ENCODE results near the gene MAGEE1. TPM values are rescaled to one million over a fixed set of nuclear protein-coding genes. Genes with fewer than 3 reads are reported as not detected.
A peak's percentile ranks its signal among the peaks of the same experiment; 100 is the strongest.

Gene MAGEE1
- total RNA-seq, 2 experiments from 2014 or later = 4.4 to 4.9 TPM

DNA sequence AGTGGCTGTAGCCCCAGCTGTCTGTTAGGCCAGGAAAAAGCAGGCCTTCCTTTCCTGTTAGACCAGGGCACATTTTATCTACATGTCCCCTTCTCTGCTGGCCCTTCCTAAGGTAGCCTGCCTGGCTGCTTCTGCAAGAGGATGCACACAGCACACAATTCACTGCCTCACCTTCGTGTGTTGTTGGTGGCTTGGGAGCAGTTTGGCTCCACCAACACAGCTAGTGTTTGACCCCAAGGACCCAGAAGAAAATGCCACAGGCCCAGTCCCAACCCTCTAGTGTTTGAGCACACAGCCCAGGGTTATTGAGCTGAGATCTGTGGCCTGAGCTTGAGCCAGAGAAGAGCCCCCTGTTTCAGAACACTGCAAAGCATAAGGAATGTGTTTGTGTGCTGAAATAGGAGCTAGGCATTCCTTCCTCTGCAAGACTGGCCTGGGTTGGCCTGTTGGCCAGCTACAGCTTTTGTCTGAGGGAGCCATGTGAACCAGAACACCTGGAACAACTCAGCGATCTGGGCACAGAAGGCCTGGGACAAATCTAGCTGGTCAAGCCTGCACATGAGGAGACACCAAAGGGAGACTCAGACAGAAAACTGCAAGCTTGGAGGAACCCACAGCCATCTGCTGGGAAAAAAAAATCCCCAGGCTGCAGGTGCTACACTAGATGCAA lies 26.4 kb downstream of the MAGEE1 start:
- ChIA-PET CTCF (interaction anchor here (0.8 to 4.4 kb wide), 8 partner anchors 8 to 175 kb away, joined by 3 to 46 read pairs (median 5); no protein-coding TSS in a partner anchor), POLR2A (interaction anchor here (1.7 kb wide), 1 partner anchor 26 kb away, joined by 7 read pairs; the partner anchor contains the start of gene MAGEE1)
- TF ChIP-seq, protein P1, sequence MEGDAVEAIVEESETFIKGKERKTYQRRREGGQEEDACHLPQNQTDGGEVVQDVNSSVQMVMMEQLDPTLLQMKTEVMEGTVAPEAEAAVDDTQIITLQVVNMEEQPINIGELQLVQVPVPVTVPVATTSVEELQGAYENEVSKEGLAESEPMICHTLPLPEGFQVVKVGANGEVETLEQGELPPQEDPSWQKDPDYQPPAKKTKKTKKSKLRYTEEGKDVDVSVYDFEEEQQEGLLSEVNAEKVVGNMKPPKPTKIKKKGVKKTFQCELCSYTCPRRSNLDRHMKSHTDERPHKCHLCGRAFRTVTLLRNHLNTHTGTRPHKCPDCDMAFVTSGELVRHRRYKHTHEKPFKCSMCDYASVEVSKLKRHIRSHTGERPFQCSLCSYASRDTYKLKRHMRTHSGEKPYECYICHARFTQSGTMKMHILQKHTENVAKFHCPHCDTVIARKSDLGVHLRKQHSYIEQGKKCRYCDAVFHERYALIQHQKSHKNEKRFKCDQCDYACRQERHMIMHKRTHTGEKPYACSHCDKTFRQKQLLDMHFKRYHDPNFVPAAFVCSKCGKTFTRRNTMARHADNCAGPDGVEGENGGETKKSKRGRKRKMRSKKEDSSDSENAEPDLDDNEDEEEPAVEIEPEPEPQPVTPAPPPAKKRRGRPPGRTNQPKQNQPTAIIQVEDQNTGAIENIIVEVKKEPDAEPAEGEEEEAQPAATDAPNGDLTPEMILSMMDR (IDR thresholded peaks at IDR 0.05) = no peak
- Mint-ChIP-seq H3K4me3 (no peak overlapping the region), H3K4me1 (ENCODE audit: low read depth) (peaks cover 2% of the 10 kb centered on the region), H3K9me3 (no peaks in the 10 kb centered on the region), H3K27me3 (no peaks in the 10 kb centered on the region), H3K36me3 (ENCODE audit: low read depth) (no peaks in the 10 kb centered on the region), H3K27ac (no peak overlapping the region)
- no peak for DNase-seq
- no peak for ATAC-seq
- intact Hi-C loops (cut with micrococcal nuclease) = loop anchor here (2.0 kb wide), 1 partner anchor 175 kb away; no protein-coding TSS in a partner anchor

DNA sequence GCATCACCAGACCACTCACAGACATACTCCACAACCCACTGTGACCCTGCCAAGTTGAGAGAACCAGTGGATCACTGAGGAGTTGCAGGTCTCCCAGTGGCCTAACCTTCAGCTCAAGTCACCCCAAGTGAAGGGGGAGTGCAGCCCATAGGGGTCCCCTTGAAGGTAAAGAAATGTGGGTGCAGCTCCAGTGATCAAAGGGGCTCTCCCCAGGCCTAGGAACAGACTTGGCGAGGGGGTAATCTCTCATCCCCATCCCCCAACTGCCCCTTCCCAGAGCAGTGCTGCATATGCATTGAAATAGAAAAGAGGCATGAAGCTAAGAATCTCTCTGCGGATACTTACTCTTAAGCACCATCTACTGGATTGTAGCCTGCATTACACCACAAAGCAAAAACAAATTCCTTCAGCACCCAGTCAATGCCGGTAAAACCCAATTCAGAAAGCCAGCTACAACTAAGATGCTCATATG lies 27.0 kb downstream of the MAGEE1 start:
- intact Hi-C loops (cut with micrococcal nuclease) = loop anchor here (2.0 kb wide), 1 partner anchor 176 kb away; no protein-coding TSS in a partner anchor

DNA sequence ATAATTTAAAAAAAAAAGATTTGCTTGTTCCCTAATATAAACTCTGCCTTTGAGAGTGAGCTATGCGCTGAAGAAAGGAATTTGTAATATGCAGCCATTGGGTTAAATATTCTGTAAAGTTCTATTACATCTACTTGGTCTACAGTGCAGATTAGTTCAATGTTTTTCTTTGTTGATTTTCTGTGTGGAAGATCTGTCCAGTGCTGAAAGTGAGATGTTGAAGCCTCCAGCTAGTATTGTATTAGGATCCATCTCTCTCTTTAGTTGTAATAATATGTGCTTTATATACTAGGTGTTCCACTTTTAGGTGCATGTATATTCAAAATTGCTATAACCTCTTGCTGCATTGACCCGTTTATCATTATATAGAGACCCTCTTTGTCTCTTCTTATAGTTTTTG lies 49.8 kb downstream of the MAGEE1 start:
- Mint-ChIP-seq H3K36me3 (ENCODE audit: low read depth) (no peaks in the 10 kb centered on the region), H3K27ac (no peak overlapping the region), H3K9me3 (peaks cover 17% of the 10 kb centered on the region), H3K27me3 (no peaks in the 10 kb centered on the region), H3K4me3 (no peak overlapping the region), H3K4me1 (ENCODE audit: low read depth) (no peaks in the 10 kb centered on the region)
- ATAC-seq (no peak), DNase-seq (no peak)
- POLR2A ChIA-PET = no interaction called here
- intact Hi-C loops (cut with micrococcal nuclease) = no loop called here
- CTCF ChIA-PET = no interaction called here
- TF ChIP-seq, protein P1 (IDR thresholded peaks at IDR 0.05) = no peak

More for the DNA sequence above, 27.0 kb downstream of the MAGEE1 start:
- ChIA-PET POLR2A (interaction anchor here (1.7 kb wide), 1 partner anchor 27 kb away, joined by 7 read pairs; the partner anchor contains the start of gene MAGEE1), CTCF (interaction anchor here (0.8 to 4.4 kb wide), 10 partner anchors 8 to 176 kb away, joined by 3 to 46 read pairs (median 5); partner anchors contain the start of gene MAGEE1)
- Mint-ChIP-seq H3K9me3 (no peaks in the 10 kb centered on the region), H3K27me3 (no peaks in the 10 kb centered on the region), H3K4me1 (ENCODE audit: low read depth) (peaks cover 2% of the 10 kb centered on the region), H3K36me3 (ENCODE audit: low read depth) (no peaks in the 10 kb centered on the region), H3K4me3 (no peak overlapping the region), H3K27ac (no peak overlapping the region)
- TF ChIP-seq, protein P1 (IDR thresholded peaks at IDR 0.05) = peak; percentile 44
- ATAC-seq = peak; percentile 77
- DNase-seq = no peak

Measured in activated CD8-positive, alpha-beta T cell treated with anti-CD3 and anti-CD28 coated beads for 36 hours (primary cell).